ENCODE measurements around the gene FAM168B.

DNA sequence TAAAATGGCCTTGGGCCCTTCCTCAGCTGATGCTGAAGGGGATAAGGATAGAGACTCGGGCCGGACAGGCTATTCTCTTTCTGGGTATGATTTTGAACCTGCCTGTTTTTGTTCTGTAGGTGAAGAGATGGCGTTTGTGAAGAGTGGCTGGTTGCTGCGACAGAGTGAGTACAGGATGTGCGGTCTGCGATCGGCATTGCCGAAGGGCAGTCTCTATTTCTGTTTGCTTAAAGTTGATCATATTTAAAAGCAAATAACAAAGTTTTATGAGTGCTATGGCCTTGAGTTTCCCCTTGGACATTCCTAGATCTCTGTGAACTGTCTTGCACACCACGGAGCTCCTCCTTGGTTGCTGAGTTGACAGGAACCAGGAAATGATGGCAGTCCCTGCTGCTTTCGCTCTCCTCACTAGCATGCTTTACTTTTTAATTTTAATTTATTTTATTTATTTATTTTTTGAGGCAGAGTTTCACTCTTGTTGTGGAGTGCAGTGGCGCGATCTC lies 27.6 kb upstream of the FAM168B start:
- no peak for TF ChIP-seq CTCF (IDR thresholded peaks at IDR 0.05 in 4 of 5, conservative IDR thresholded peaks at IDR 0.05 in 1 of 5)
- TF ChIP-seq POLR2A (IDR thresholded peaks at IDR 0.05), result no peak

Data from gastrocnemius medialis (tissue), 4 donors.